ENCODE data around the gene LRIG1. TPM values are rescaled to one million over a fixed set of nuclear protein-coding genes. Genes with fewer than 3 reads are reported as not detected.
"Not testable (repeated sequence)": the region's sequence is repeated elsewhere in the genome, so short reads cannot be mapped to it uniquely, and the experiment has no call there.

LRIG1 gene
- total and polyA plus RNA-seq, 9 of the 15 experiments (the other 6 are each of a cell fraction or from before 2014, with no cell fraction given): 0.05 to 0.38 (median 0.13) TPM; not detected in 3

DNA sequence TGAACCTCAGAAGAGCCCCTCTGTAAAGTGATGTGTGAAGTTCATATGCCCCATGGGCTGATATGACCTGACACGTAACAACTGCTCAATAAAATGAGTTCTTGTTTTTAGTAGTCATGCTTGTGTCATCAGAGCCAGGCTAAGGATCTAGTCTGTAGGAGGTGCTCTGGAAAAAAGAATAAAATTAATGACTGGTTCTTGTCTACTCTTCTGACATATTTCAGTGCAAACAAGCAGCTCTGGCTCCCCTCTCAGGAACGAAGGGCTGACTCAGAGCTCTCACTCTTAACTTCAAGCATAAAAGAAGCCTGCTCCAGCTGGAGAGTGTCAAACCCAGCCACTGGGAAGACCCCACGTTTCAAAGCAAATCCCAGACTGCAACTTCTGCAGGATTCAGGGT lies 77.0 kb downstream of the LRIG1 start:
- Histone ChIP-seq H3K36me3 (ENCODE audit: control insufficient read depth, insufficient read depth, low read length) (no peaks in the 10 kb centered on the region), H3K9me1 (ENCODE audit: control insufficient read depth, insufficient read depth, low read length) (no peaks in the 10 kb centered on the region), H4K20me1 (replicated peaks; ENCODE audit: control insufficient read depth, insufficient read depth, low read length) (no peaks in the 10 kb centered on the region; the same call in 1 of the 2 replicates), H3K4me1 (replicated peaks in 1 of 2; ENCODE audit: control insufficient read depth in 2 of 2, insufficient read depth in 2 of 2, low read length in 2 of 2) (no peaks in the 10 kb centered on the region), H3K9me3 (replicated peaks; ENCODE audit: control insufficient read depth, insufficient read depth, low read depth, low read length) (no peaks in the 10 kb centered on the region), H3K4me2 (ENCODE audit: insufficient read depth, low read length) (no peak overlapping the region), H3K27ac (ENCODE audit: extremely low read depth, low read depth, low read length) (no peak overlapping the region), H3K4me3 (no peak overlapping the region), H3K79me2 (ENCODE audit: control insufficient read depth, insufficient read depth, low read length) (no peaks in the 10 kb centered on the region), H2AFZ (ENCODE audit: low read depth, low read length) (no peak overlapping the region), H3K27me3 (ENCODE audit: control insufficient read depth in 2 of 2, insufficient read depth in 2 of 2, low read length in 2 of 2) (peaks cover 0 to 11% of the 10 kb centered on the region in 2 experiments; a peak in 2 of 5 replicates), H3K9ac (ENCODE audit: insufficient read depth in 1 of 2, low read depth in 2 of 2, low read length in 2 of 2) (no peak overlapping the region)
- no peak for DNase-seq (ENCODE audit: extremely low read depth in 1 of 4, low spot score in 3 of 4)
- no TSS peak for BruUV-seq (replicated peaks)
- no peak for TF ChIP-seq NCOA2 (IDR thresholded peaks at IDR 0.05; ENCODE audit: partially characterized antibody in 2 of 2)
- no peak for TF ChIP-seq HIVEP1 (CRISPR knock-in tag; IDR thresholded peaks at IDR 0.05)
- WGBS (ENCODE audit: insufficient coverage, low coverage, missing lambda C conversion rate): 0% methylated on average over 3 of the region's 3 CpGs
- no peak for ATAC-seq
- intact Hi-C loops (cut with micrococcal nuclease) (no loop called here), in situ Hi-C loops (cut with MboI) (no loop called here)
- ChIA-PET POLR2A (interaction anchor here (1.2 kb wide), 1 partner anchor 29 kb away, joined by 5 read pairs; no protein-coding TSS in a partner anchor), CTCF (ENCODE audit: low intra/inter-chr PET ratio) (no interaction called here)
- FAIRE-seq: no peak

DNA sequence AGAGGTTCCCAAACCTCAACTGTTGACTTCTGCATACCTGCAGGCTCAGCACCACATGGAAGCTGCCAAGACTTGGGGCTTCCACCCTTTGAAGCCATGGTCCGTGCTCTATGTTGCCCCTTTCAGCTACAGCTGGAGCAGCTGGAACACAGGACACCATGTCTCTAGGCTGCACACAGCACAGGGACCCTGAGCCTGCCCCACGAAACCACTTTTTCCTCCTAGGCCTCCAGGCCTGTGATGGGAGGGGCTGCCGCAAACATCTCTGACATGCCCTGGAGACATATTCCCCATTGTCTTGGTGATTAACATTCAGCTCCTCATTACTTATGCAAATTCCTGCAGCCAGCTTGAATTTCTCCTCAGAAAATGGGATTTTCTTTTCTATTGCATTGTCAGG lies 78.9 kb downstream of the LRIG1 start:
- H3K4me1 ChIP-seq (replicated peaks in 1 of 2; ENCODE audit: control insufficient read depth in 2 of 2, insufficient read depth in 2 of 2, low read length in 2 of 2); BruUV-seq (replicated peaks); DNase-seq (ENCODE audit: extremely low read depth in 1 of 4, low spot score in 3 of 4); H3K4me3 ChIP-seq; H3K9me3 ChIP-seq (replicated peaks; ENCODE audit: control insufficient read depth, insufficient read depth, low read depth, low read length); H2AFZ ChIP-seq (ENCODE audit: low read depth, low read length); CTCF ChIA-PET (ENCODE audit: low intra/inter-chr PET ratio); FAIRE-seq; POLR2A ChIA-PET; H3K9me1 ChIP-seq (ENCODE audit: control insufficient read depth, insufficient read depth, low read length); H3K27ac ChIP-seq (ENCODE audit: extremely low read depth, low read depth, low read length); H3K9ac ChIP-seq (ENCODE audit: insufficient read depth in 1 of 2, low read depth in 2 of 2, low read length in 2 of 2); H3K79me2 ChIP-seq (ENCODE audit: control insufficient read depth, insufficient read depth, low read length); H3K4me2 ChIP-seq (ENCODE audit: insufficient read depth, low read length); H4K20me1 ChIP-seq (replicated peaks; ENCODE audit: control insufficient read depth, insufficient read depth, low read length); H3K36me3 ChIP-seq (ENCODE audit: control insufficient read depth, insufficient read depth, low read length); ATAC-seq; intact Hi-C loops (cut with micrococcal nuclease); in situ Hi-C loops (cut with MboI): not testable (repeated sequence)
- peaks cover 0 to 20% of the 10 kb centered on the region in 2 experiments; a peak in 2 of 5 replicates for H3K27me3 ChIP-seq (ENCODE audit: control insufficient read depth in 2 of 2, insufficient read depth in 2 of 2, low read length in 2 of 2)
- WGBS (ENCODE audit: insufficient coverage, low coverage, missing lambda C conversion rate): 0% methylated on average over 3 of the region's 3 CpGs

DNA sequence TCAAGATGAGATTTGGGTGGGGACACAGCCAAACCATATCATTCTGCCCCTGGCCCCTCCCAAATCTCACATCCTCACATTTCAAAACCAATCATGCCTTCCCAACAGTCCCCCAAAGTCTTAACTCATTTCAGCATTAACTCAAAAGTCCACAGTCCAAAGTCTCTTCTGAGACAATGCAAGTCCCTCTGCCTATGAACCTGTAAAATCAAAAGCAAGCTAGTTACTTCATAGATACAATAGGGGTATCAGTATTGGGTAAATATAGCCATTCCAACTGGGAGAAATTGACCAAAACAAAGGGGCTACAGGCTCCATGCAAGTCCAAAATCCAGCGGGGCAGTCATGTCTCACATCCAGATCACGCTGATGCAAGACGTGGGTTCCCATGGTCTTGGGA lies 79.7 kb downstream of the LRIG1 start:
- BruUV-seq (replicated peaks); intact Hi-C loops (cut with micrococcal nuclease): not testable (repeated sequence)
- 4% methylated on average over 3 of the region's 3 CpGs for WGBS (ENCODE audit: insufficient coverage, low coverage, missing lambda C conversion rate)

More for the DNA sequence above, 79.7 kb downstream of the LRIG1 start:
- ATAC-seq; H3K4me1 ChIP-seq (replicated peaks in 1 of 2; ENCODE audit: control insufficient read depth in 2 of 2, insufficient read depth in 2 of 2, low read length in 2 of 2); CTCF ChIA-PET (ENCODE audit: low intra/inter-chr PET ratio); POLR2A ChIA-PET; H3K79me2 ChIP-seq (ENCODE audit: control insufficient read depth, insufficient read depth, low read length); H3K9me3 ChIP-seq (replicated peaks; ENCODE audit: control insufficient read depth, insufficient read depth, low read depth, low read length); FAIRE-seq; H4K20me1 ChIP-seq (replicated peaks; ENCODE audit: control insufficient read depth, insufficient read depth, low read length); DNase-seq (ENCODE audit: extremely low read depth in 1 of 4, low spot score in 3 of 4); H2AFZ ChIP-seq (ENCODE audit: low read depth, low read length); H3K36me3 ChIP-seq (ENCODE audit: control insufficient read depth, insufficient read depth, low read length); H3K9me1 ChIP-seq (ENCODE audit: control insufficient read depth, insufficient read depth, low read length); in situ Hi-C loops (cut with MboI); H3K4me2 ChIP-seq (ENCODE audit: insufficient read depth, low read length); H3K9ac ChIP-seq (ENCODE audit: insufficient read depth in 1 of 2, low read depth in 2 of 2, low read length in 2 of 2); H3K27ac ChIP-seq (ENCODE audit: extremely low read depth, low read depth, low read length); H3K4me3 ChIP-seq: not testable (repeated sequence)
- peaks cover 0 to 20% of the 10 kb centered on the region in 2 experiments; a peak in 2 of 5 replicates for H3K27me3 ChIP-seq (ENCODE audit: control insufficient read depth in 2 of 2, insufficient read depth in 2 of 2, low read length in 2 of 2)
